Upper lobe of left lung (tissue), 4 donors: ENCODE results near the gene KRTAP1-5.

ENCODE experiments used
- CTCF ChIP-seq, 6 experiments: fragments of 450-650 bp in 4 of 6; fragments of 200-600 bp in 2 of 6; sonication (generic) in 2 of 6; IDR thresholded peaks; one replicate each; pipeline ENCODE4 v1.5.1; 2016 to 2019; ENCODE audit warnings: antibody characterized with exemption in 6 of 6
- POLR2A ChIP-seq, 4 donors: fragments of 450-650 bp; IDR thresholded peaks; one replicate each; pipeline ENCODE4 v1.5.1; 2016 to 2017; ENCODE audit warnings: antibody characterized with exemption in 4 of 4, mild to moderate bottlenecking in 2 of 4
- POLR2AphosphoS5 ChIP-seq, 2 donors: sonication (generic); formaldehyde crosslinking; IDR thresholded peaks; one replicate each; pipeline ENCODE4 v1.5.1; 2017; ENCODE audit warnings: antibody characterized with exemption in 2 of 2

- no peak for TF ChIP-seq POLR2AphosphoS5 (IDR thresholded peaks at IDR 0.05)
- TF ChIP-seq CTCF (IDR thresholded peaks at IDR 0.05) = no peak
- TF ChIP-seq POLR2A (IDR thresholded peaks at IDR 0.05) = no peak
These were observed 10.3 kb downstream of the KRTAP1-5 start for GRCh38 chr17:41016578-41017215.
